Stomach smooth muscle (tissue), 2 donors: ENCODE data around the gene LYAR.

Experiments
- H3K27ac ChIP-seq: one replicate; pipeline ENCODE4 v1.7.0; 2013; ENCODE audit warnings: mild to moderate bottlenecking, low read length, inconsistent platforms
- H3K27me3 ChIP-seq, 2 donors: one replicate each; pipeline ENCODE4 v1.7.0; 2013; ENCODE audit warnings: low read length in 2 of 2; ENCODE audit not compliant: insufficient read depth in 2 of 2, control insufficient read depth in 1 of 2
- H3K36me3 ChIP-seq, 2 donors: one replicate each; pipeline ENCODE4 v1.7.0; 2013; ENCODE audit warnings: low read length in 2 of 2; ENCODE audit not compliant: control insufficient read depth in 2 of 2, insufficient read depth in 2 of 2
- H3K4me1 ChIP-seq: one replicate; pipeline ENCODE4 v1.7.0; 2013; ENCODE audit warnings: low read length; ENCODE audit not compliant: control insufficient read depth, insufficient read depth
- H3K4me3 ChIP-seq, 2 donors: one replicate each; pipeline ENCODE4 v1.7.0; 2013; ENCODE audit warnings: low read length in 2 of 2
- H3K9ac ChIP-seq, 2 donors: one replicate each; pipeline ENCODE4 v1.7.0; 2013; ENCODE audit warnings: low read length in 2 of 2, mild to moderate bottlenecking in 1 of 2
- H3K9me3 ChIP-seq, 2 donors: one replicate each; pipeline ENCODE4 v1.7.0; 2013; ENCODE audit warnings: low read length in 2 of 2; ENCODE audit not compliant: control insufficient read depth in 2 of 2
- donor health status: healthy.
- donor health status: Pancreatic carcinoma.

Gene LYAR

GRCh38 chr4:4288098-4288497 lies 1.9 kb downstream of the LYAR start:
- peaks cover 20% of the 10 kb centered on the region for H3K4me1 ChIP-seq
- no peaks in the 10 kb centered on the region for H3K9me3 ChIP-seq
- no peak overlapping the region for H3K4me3 ChIP-seq
- peaks cover 6 to 11% of the 10 kb centered on the region in 2 donors for H3K36me3 ChIP-seq
- H3K9ac ChIP-seq: no peak overlapping the region
- H3K27ac ChIP-seq: no peak overlapping the region
- H3K27me3 ChIP-seq: no peaks in the 10 kb centered on the region

DNA sequence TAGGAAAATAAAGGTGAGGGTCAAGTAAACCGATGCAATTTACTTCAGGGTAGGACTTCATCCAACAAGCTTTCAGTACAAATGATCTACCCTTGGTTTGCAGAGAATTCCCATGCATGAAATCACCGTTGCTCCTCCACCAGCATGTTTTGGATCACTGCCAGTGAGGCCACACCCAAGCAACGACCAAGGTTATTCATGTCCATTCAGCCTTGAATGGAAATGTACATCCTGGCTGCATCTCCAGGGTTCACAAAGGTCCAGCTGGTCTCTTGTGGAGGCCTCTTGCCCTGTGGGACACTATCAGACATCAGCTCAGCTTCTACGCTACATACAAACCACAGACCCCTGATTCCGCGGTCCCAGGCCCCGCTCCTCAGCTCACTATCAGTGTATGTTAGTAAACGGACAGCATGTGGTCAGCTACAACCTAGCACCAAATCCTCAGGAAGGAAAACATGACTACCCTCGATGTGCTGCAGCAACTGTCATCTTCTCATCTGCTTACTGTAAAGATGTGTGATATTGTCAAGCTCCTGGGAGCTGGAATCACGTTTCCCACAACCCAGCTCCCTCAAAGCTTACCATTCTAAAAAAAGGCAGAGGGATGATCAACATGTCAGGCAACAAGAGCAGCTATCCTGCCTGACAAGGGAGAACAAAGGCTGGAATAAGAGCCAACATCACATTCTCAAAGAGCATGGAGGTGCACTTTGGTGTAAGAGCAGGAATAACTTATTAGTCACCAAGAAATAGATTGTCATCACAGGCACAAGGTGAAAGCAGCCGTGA lies 4.9 kb downstream of the LYAR start:
- Histone ChIP-seq H3K27ac (no peak overlapping the region), H3K9me3 (no peaks in the 10 kb centered on the region), H3K9ac (no peak overlapping the region), H3K27me3 (no peaks in the 10 kb centered on the region), H3K4me3 (no peak overlapping the region), H3K4me1 (peaks cover 11% of the 10 kb centered on the region), H3K36me3 (peaks cover 13 to 29% of the 10 kb centered on the region in 2 donors)

DNA sequence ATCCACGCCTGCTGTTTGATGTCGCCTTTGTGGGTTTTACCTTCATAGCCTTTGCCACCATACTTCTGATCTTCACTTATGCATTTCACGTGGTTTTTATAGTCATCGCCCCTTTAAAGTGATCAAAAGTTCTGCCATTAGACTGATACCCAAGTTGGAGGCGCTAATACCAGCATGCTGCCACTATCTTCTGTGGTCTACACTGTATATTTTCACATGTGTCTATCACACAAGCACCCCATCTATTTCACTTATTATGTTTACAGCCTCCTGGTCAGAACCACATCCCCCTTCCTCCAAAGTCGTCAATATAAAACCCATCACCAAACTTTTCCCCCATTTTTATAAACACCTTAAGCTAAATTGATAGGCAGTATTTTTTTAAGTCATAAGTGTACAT lies 8.2 kb downstream of the LYAR start:
- Histone ChIP-seq H3K9ac (no peak overlapping the region), H3K27ac (no peak overlapping the region), H3K4me1 (no peaks in the 10 kb centered on the region), H3K36me3 (peaks cover 33 to 39% of the 10 kb centered on the region in 2 donors), H3K4me3 (no peak overlapping the region), H3K9me3 (no peaks in the 10 kb centered on the region), H3K27me3 (no peaks in the 10 kb centered on the region)

DNA sequence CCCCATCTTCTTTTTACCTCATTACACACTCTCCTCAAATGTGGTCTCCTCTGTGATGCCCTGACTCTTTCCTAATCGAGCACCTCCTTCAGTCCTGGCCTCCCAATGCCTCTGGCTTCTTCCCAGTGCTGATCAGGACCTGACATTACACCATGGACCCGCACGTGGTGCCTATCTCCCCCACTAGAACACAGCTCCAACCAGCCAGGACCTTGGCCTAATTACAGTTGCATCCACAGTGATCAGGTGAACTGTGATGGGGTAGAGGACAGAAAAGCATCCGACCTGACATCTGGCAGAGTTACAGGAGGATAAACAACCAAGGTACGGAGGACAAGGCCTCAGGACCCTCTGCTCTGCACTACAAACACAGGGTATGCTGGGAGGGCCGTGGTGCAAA lies 12.4 kb downstream of the LYAR start:
- Histone ChIP-seq H3K9ac (no peak overlapping the region), H3K4me3 (no peak overlapping the region), H3K27ac (no peak overlapping the region), H3K4me1 (no peaks in the 10 kb centered on the region), H3K9me3 (no peaks in the 10 kb centered on the region), H3K27me3 (no peaks in the 10 kb centered on the region), H3K36me3 (peaks cover 49 to 50% of the 10 kb centered on the region in 2 donors)

GRCh38 chr4:4274226-4274625 lies 15.7 kb downstream of the LYAR start:
- H3K27ac ChIP-seq: no peak overlapping the region
- H3K9ac ChIP-seq: no peak overlapping the region
- peaks cover 43 to 50% of the 10 kb centered on the region in 2 donors for H3K36me3 ChIP-seq
- H3K4me3 ChIP-seq: no peak overlapping the region
- H3K4me1 ChIP-seq: no peaks in the 10 kb centered on the region
- no peaks in the 10 kb centered on the region for H3K9me3 ChIP-seq
- no peaks in the 10 kb centered on the region for H3K27me3 ChIP-seq

- no peak overlapping the region for H3K27ac ChIP-seq
- H3K27me3 ChIP-seq: no peaks in the 10 kb centered on the region
- no peaks in the 10 kb centered on the region for H3K4me1 ChIP-seq
- H3K9ac ChIP-seq: no peak overlapping the region
- peaks cover 39 to 45% of the 10 kb centered on the region in 2 donors for H3K36me3 ChIP-seq
- H3K4me3 ChIP-seq: no peak overlapping the region
- no peaks in the 10 kb centered on the region for H3K9me3 ChIP-seq
These were observed 18.0 kb downstream of the LYAR start for GRCh38 chr4:4271912-4272311.

GRCh38 chr4:4270529-4270928 lies 19.4 kb downstream of the LYAR start:
- H3K9ac ChIP-seq: no peak overlapping the region
- H3K27ac ChIP-seq: no peak overlapping the region
- no peaks in the 10 kb centered on the region for H3K9me3 ChIP-seq
- H3K4me1 ChIP-seq: no peaks in the 10 kb centered on the region
- H3K27me3 ChIP-seq: no peaks in the 10 kb centered on the region
- peaks cover 39 to 42% of the 10 kb centered on the region in 2 donors for H3K36me3 ChIP-seq
- H3K4me3 ChIP-seq: no peak overlapping the region

- Histone ChIP-seq H3K4me3 (no peak overlapping the region), H3K27me3 (no peaks in the 10 kb centered on the region), H3K4me1 (no peaks in the 10 kb centered on the region), H3K27ac (no peak overlapping the region), H3K9ac (no peak overlapping the region), H3K9me3 (no peaks in the 10 kb centered on the region), H3K36me3 (peaks cover 37% of the 10 kb centered on the region in 2 donors)
These were observed 20.1 kb downstream of the LYAR start for GRCh38 chr4:4269856-4270255.

GRCh38 chr4:4269331-4269731 lies 20.6 kb downstream of the LYAR start:
- Histone ChIP-seq H3K27me3 (no peaks in the 10 kb centered on the region), H3K9ac (no peak overlapping the region), H3K27ac (no peak overlapping the region), H3K9me3 (no peaks in the 10 kb centered on the region), H3K4me3 (no peak overlapping the region), H3K4me1 (no peaks in the 10 kb centered on the region), H3K36me3 (peaks cover 33 to 35% of the 10 kb centered on the region in 2 donors)

DNA sequence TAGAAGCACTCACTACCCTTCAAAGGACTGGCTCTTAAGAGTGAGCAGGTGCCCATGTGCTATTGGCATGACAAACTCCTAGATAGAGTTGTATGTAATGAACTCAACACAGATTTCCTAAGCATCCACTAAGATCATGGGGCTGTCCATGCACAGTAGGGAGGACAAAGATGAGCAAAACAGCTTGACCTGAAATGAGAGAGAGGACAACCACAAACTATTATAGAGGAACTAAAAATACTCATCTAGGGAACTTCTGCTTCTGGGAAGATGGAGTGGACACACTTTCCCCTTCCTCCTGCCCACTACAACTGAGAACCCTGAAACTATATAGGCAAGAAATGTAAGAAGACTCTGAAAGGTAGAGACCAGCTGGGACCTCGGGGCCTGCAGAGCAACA lies 21.2 kb downstream of the LYAR start:
- no peak overlapping the region for H3K4me3 ChIP-seq
- H3K9me3 ChIP-seq: no peaks in the 10 kb centered on the region
- H3K27me3 ChIP-seq: no peaks in the 10 kb centered on the region
- no peak overlapping the region for H3K27ac ChIP-seq
- H3K9ac ChIP-seq: no peak overlapping the region
- peaks cover 29 to 31% of the 10 kb centered on the region in 2 donors for H3K36me3 ChIP-seq
- no peaks in the 10 kb centered on the region for H3K4me1 ChIP-seq

GRCh38 chr4:4267981-4268380 lies 22.0 kb downstream of the LYAR start:
- Histone ChIP-seq H3K4me1 (no peaks in the 10 kb centered on the region), H3K36me3 (peaks cover 23 to 24% of the 10 kb centered on the region in 2 donors), H3K4me3 (no peak overlapping the region), H3K27ac (no peak overlapping the region), H3K9ac (no peak overlapping the region), H3K9me3 (no peaks in the 10 kb centered on the region), H3K27me3 (no peaks in the 10 kb centered on the region)
